ENCODE results near the gene NFIB. TPM values are rescaled to one million over a fixed set of nuclear protein-coding genes. Genes with fewer than 3 reads are reported as not detected.

Gene NFIB
- total RNA-seq, 1 experiment from 2014 or later: 75.8 TPM

- no peak for TF ChIP-seq CTCF (IDR thresholded peaks at IDR 0.05; ENCODE audit: unreplicated experiment)
- Mint-ChIP-seq H3K27me3 (ENCODE audit: unreplicated experiment) (no peaks in the 10 kb centered on the region), H3K4me1 (ENCODE audit: low read depth, unreplicated experiment) (peaks cover 62% of the 10 kb centered on the region), H3K27ac (ENCODE audit: unreplicated experiment) (peak overlapping the region; percentile 89), H3K36me3 (ENCODE audit: insufficient read depth, unreplicated experiment) (peaks cover 24% of the 10 kb centered on the region), H3K9me3 (ENCODE audit: low read depth, unreplicated experiment) (no peaks in the 10 kb centered on the region), H3K4me3 (ENCODE audit: low read depth, unreplicated experiment) (peak overlapping the region; percentile 55)
- no TSS peak for BruUV-seq (replicated peaks)
- CTCF ChIA-PET: no interaction called here
- DNase-seq: no peak
- intact Hi-C loops (cut with micrococcal nuclease; ENCODE audit: unreplicated experiment): loop anchor here (5.0 kb wide), 2 partner anchors 98 to 112 kb away; no protein-coding TSS in a partner anchor
These were observed 104.3 kb downstream of the NFIB start for GRCh38 chr9:14209399-14210345.

GRCh38 chr9:14207352-14207995, 106.5 kb downstream of the NFIB start:
- intact Hi-C loops (cut with micrococcal nuclease; ENCODE audit: unreplicated experiment): no loop called here
- peaks cover 16% of the 10 kb centered on the region for H3K36me3 Mint-ChIP-seq (ENCODE audit: insufficient read depth, unreplicated experiment)

DNA sequence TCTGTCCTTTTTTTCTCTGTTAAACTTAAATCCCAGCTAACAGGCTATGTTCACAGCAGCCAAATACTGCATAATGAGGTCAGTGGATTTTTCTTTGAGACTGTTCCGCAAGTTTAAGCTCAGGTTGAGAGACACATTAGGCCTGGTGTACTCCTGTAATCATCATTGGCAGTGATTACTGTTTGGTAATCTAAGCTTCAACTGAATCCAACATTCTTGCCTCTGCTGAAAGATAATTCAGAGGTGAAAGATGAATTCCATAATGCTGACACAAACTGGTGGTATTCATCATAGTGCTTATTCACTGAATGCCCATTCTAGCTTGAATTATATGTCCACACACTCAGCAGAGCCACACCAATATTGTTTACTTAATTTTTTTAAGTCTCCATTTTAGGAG, 108.5 kb downstream of the NFIB start:
- DNase-seq: no peak
- TF ChIP-seq CTCF (IDR thresholded peaks at IDR 0.05; ENCODE audit: unreplicated experiment): no peak
- intact Hi-C loops (cut with micrococcal nuclease; ENCODE audit: unreplicated experiment): no loop called here
- no TSS peak for BruUV-seq (replicated peaks)
- Mint-ChIP-seq H3K9me3 (ENCODE audit: low read depth, unreplicated experiment) (no peaks in the 10 kb centered on the region), H3K4me1 (ENCODE audit: low read depth, unreplicated experiment) (peaks cover 47% of the 10 kb centered on the region), H3K27ac (ENCODE audit: unreplicated experiment) (peak overlapping the region; percentile 95), H3K36me3 (ENCODE audit: insufficient read depth, unreplicated experiment) (peaks cover 16% of the 10 kb centered on the region), H3K27me3 (ENCODE audit: unreplicated experiment) (no peaks in the 10 kb centered on the region), H3K4me3 (ENCODE audit: low read depth, unreplicated experiment) (no peak overlapping the region)
- CTCF ChIA-PET: no interaction called here

More at GRCh38 chr9:14207352-14207995, 106.5 kb downstream of the NFIB start:
- peak overlapping the region; percentile 61 for H3K27ac Mint-ChIP-seq (ENCODE audit: unreplicated experiment)
- DNase-seq: no peak
- TF ChIP-seq CTCF (IDR thresholded peaks at IDR 0.05; ENCODE audit: unreplicated experiment): no peak
- no peaks in the 10 kb centered on the region for H3K9me3 Mint-ChIP-seq (ENCODE audit: low read depth, unreplicated experiment)
- H3K4me1 Mint-ChIP-seq (ENCODE audit: low read depth, unreplicated experiment): peaks cover 43% of the 10 kb centered on the region
- H3K4me3 Mint-ChIP-seq (ENCODE audit: low read depth, unreplicated experiment): peak overlapping the region; percentile 23
- CTCF ChIA-PET: interaction anchor here (0.6 to 1.1 kb wide), 2 partner anchors 21 to 70 kb away, joined by 4 to 12 read pairs; no protein-coding TSS in a partner anchor
- BruUV-seq (replicated peaks): no TSS peak
- no peaks in the 10 kb centered on the region for H3K27me3 Mint-ChIP-seq (ENCODE audit: unreplicated experiment)

- no TSS peak for BruUV-seq (replicated peaks)
- intact Hi-C loops (cut with micrococcal nuclease; ENCODE audit: unreplicated experiment): no loop called here
- CTCF ChIA-PET: interaction anchor here (0.6 to 0.8 kb wide), 2 partner anchors 73 to 132 kb away, joined by 3 read pairs; no protein-coding TSS in a partner anchor
- Mint-ChIP-seq H3K27ac (ENCODE audit: unreplicated experiment) (peak overlapping the region; percentile 44), H3K27me3 (ENCODE audit: unreplicated experiment) (no peaks in the 10 kb centered on the region), H3K4me3 (ENCODE audit: low read depth, unreplicated experiment) (peak overlapping the region; percentile 39), H3K36me3 (ENCODE audit: insufficient read depth, unreplicated experiment) (peaks cover 11% of the 10 kb centered on the region), H3K9me3 (ENCODE audit: low read depth, unreplicated experiment) (no peaks in the 10 kb centered on the region), H3K4me1 (ENCODE audit: low read depth, unreplicated experiment) (peaks cover 48% of the 10 kb centered on the region)
- no peak for TF ChIP-seq CTCF (IDR thresholded peaks at IDR 0.05; ENCODE audit: unreplicated experiment)
- DNase-seq: no peak
These were observed 110.4 kb downstream of the NFIB start for GRCh38 chr9:14203356-14204056.

Data from Calu3 (cell line).